ENCODE results near the gene HYLS1.
A peak's percentile ranks its signal among the peaks of the same experiment; 100 is the strongest.
"Not testable (repeated sequence)": the region's sequence is repeated elsewhere in the genome, so short reads cannot be mapped to it uniquely, and the experiment has no call there.

The HYLS1 gene, protein sequence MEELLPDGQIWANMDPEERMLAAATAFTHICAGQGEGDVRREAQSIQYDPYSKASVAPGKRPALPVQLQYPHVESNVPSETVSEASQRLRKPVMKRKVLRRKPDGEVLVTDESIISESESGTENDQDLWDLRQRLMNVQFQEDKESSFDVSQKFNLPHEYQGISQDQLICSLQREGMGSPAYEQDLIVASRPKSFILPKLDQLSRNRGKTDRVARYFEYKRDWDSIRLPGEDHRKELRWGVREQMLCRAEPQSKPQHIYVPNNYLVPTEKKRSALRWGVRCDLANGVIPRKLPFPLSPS

DNA sequence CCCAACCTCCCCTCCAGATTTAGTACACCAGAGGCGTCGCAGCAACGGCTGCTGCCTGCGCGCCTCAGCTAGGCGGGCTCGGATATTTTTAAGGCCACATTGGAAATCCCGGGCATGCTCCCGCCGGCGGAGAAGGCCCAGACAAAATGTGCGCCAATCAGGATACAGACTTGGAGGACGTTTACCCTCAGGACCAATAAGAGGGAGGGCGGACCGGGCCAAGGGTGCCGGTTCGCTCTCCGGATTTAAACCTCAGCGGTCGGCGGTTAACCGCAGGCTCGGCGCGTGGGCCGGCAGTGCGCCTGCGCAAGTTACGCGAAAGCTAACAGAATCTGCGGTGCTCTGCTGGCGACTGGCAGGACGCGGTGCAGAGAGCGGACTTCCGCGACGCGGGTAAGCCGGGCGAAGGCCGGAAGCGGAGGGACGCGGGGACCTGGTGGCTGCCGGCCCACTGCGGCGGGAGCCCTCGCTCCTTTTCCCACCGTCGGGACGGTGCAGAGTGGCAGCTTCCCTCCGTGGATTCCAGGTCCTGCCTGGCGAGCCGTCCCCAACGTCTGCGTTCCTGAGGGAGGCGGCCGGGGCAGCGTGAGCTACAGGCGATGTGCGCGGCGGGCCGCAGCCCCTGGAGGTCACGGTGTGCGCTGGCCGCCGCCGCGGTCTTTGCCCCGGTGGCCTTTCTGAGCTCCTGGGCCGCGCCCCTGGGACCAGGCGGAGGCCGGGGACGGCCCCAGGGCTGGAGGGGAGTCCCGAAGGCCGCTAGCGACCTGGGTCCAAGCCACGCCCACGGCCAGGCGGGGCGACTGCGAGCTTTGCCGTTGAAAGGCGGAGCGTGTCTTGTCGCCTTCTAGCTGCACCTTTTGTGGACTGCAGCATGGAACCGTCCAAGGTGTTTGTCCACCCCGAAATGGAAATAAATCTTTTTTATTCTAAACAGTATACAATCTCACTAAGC, at the start of gene HYLS1:
Gene HYLS1, plus strand, starts transcription at position 296 of the 952 bp plus-strand sequence. CDS start 11,701 bp downstream, outside the sequence.
- peak; percentile 95 for DNase-seq

DNA sequence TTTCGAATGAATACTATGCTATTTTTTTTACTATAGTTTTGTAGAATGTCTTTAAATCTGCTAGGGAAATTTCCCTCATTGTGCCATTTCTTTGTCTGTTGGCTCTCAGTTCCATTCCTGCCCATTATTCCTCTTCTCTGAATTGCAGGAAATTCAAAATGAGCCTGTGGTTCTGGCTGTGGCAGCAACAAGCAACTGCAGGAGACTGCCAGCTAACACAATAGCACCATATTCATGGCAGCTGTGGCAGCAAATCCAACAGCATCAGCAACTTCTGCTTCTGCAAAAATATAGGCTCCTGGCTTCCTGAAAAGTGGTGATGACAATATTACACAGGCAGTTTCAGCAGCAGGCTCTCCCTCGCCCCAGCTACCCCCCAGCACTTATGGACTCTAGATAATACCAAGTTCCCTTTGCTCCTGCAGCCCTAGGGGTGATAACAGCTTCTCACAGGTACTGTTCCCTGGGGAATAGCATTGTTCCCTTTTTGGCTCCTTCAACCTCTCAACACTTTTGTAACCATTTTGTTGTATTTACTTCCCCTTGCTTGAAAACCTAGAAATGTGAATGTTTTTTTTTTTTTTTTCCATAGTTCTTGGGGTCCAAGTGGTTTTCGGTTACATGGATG, 45.0 kb upstream of the HYLS1 start:
- no peak for DNase-seq

DNA sequence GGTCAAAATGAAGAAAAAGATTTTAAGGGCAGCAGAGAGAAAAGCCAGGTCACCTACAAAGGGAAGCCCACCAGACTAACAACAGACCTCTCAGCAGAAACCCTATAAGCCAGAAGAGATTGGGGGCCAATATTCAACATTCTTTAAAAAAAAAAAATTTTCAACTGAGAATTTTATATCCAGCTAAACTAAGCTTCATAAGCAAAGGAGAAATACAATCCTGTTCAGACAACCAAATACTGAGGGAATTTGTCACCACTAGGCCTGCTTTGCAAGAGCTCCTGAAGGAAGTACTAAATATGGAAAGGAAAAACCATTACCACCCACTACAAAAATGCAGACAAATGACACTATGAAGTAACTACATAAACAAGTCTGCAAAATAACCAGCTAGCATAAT, 41.3 kb upstream of the HYLS1 start:
- no peak for DNase-seq

DNA sequence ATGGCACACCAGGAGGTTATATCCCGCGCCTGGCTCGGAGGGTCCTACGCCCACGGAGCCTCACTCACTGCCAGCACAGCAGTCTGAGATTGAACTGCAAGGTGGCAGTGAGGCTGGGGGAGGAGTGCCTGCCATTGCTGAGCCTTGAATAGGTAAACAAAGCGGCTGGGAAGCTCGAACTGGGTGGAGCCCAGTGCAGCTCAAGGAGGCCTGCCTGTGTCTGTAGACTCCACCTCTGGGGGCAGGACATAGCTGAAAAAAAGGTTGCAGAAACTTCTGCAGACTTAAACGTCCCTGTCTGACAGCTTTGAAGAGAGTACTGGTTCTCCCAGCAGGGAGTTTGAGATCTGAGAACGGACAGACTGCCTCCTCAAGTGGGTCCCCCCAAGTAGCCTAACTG, 29.8 kb upstream of the HYLS1 start:
- DNase-seq, result not testable (repeated sequence)

DNA sequence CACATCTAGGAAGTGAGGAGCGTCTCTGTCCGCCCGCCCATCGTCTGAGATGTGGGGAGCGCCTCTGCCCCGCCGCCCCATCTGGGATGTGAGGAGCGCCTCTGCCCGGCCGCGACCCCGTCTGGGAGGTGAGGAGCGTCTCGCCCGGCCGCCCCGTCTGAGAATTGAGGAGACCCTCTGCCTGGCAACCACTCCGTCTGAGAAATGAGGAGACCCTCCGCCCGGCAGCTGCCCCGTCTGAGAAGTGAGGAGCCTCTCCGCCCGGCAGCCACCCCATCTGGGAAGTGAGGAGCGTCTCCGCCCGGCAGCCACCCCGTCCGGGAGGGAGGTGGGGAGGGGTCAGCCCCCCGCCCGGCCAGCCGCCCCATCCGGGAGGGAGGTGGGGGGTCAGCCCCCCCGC, 24.7 kb upstream of the HYLS1 start:
- DNase-seq, result not testable (repeated sequence)

DNA sequence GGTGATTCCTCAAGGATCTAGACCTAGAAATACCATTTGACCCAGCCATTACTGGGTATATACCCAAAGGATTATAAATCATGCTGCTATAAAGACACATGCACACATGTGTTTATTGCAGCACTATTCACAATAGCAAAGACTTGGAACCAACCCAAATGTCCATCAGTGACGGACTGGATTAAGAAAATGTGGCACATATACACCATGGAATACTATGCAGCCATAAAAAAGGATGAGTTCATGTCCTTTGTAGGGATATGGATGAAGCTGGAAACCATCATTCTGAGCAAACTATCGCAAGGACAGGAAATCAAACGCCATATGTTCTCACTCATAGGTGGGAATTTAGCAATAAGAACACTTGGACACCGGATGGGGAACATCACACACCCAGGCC, 22.1 kb upstream of the HYLS1 start:
- not testable (repeated sequence) for DNase-seq

DNA sequence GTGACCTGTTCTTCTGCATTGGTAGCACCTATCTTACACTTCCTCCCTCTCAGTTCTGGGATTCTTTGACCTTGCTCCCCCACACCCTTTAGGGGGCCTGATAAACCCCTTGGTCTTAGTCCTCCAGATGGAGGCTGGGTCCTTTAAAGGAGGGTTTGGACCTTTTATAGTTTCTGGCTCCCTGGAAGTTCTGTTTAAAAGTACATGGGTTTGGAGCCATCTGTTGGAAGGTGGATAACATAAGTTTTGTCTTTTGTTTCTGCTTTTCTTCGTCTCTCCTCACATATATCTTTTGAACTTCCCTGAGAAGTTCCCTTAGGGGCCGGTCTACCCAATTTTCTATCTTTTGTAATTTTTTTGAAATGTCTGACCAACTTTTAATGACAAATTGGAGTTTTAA, 17.9 kb upstream of the HYLS1 start:
- DNase-seq, result no peak

DNA sequence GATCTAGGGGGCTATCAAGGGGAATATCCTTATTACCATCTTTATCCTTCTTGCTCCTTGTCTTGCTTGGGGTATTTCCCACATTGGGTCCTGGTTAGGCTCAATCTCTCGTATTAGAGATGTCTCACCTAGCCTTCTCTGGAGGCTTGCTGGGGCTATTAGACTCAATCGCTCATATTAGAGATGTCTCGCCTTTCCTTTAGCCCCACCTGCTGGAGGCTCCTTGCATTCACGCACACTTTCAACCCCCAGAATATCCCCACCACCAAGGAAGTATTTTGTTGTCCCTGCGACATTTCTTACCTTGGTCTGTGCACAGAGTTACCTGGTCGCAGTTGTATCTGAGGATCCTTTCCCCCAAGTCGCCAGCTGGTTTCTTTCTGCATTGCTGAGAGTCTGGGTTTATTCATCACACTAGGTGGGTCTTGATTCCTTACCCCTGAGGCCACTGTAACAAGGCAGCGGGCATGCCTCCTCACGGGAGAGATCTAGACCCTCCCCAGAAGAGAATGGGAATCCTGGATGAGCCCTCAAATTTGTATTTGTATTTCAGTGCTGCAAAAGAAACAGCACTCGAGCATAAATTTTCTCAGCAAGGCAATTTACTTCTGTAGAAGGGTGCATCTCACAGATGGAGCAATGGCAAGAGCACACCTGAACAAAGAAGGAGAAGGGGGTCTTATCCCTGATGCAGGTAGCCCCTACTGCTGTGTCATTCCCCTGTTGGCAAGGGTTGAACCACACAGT, 15.9 kb upstream of the HYLS1 start:
- DNase-seq, result no peak

DNA sequence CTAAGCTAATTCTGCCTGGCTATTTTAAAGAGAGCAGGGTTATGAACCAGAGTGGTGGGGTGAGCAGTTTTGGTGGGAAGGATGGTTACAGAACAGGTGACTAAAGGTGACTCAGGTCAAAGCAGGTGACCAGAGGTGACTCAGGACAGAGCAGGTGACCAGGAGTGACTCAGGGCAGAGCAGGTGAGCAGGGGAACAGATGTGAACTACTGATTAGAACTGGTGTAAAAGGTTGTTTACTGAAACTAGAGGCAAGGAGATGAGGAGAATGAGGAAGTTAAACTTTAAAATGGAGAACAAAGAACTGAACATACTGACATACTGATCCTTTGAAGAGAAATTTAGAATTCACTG, 15.4 kb upstream of the HYLS1 start:
- no peak for DNase-seq

DNA sequence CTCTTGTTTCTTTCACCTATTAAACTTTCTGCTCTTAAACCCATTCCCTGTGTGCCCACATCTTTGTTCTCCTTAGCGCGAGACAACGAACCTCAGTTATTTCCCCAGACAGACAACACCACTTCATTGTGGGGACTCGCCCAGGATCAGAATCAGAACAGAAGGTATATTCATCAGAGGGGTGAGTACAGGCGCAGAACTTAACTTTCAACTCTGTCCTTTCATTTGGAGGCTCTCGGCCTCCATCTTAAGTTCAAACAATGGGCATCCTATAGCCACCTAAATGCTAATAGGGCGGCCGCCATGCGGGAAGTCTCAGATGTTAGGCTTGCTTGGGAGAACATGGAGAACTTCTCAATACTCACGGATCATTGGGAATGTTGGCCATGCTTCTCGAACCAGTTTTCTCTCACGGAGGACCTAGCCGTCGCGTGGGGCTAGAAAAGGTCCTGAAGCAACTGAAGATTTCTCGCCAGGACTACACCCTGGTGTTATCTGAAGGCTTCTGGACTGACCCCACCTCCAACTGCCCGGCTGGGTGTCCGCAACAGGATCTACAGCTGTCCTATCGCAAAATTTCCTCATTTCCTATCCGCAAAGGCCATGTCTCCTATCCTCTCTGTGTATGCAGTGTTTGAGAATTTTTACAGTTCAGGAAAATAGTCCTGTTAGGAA, 13.4 kb upstream of the HYLS1 start:
- DNase-seq, result no peak

DNA sequence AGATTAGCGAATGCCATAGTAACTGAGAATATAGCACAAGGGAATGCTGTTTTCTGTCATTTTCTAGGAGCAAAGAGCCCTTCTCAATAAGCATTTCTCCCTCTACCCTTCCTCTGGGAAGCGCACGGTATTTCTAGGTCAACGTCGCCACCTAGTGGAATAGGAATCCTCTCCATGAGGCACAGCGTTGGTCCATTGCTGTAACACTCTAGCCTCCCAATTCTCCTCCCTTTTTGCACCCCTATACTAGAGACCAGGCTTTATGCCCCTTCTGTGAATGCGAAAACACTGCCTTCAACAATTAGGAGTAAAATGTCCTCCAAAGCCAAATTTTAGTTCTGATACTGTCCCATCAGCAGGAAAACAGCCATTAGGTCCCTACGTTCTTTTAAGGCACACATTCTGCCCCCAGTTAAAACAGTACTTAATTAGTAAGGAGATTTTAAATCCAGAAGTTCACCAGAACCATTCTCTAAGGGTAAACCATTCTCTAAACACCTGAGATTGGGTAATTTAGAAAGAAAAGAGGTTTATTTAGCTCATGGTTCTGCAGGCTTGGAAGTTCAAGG, 12.8 kb upstream of the HYLS1 start:
- DNase-seq, result peak; percentile 16

DNA sequence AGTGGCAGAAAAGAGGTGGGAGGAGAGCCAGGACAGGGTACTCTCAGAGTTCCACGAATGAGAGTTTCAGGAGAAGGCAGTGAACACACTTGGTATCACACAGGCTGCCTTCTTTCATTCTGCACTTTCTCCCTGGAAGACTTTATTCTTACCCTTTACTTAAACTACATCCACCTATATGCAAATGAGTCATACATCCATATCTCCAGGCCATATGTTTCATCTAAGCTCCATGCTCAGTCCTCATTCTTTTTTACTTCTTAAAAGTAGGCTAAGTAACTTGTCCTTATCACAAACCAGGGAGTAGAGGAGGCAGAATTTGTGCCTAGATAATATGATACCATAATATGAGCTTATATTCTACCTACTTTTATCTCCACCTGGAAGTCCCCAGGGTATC, 6.2 kb upstream of the HYLS1 start:
- no peak for DNase-seq

DNA sequence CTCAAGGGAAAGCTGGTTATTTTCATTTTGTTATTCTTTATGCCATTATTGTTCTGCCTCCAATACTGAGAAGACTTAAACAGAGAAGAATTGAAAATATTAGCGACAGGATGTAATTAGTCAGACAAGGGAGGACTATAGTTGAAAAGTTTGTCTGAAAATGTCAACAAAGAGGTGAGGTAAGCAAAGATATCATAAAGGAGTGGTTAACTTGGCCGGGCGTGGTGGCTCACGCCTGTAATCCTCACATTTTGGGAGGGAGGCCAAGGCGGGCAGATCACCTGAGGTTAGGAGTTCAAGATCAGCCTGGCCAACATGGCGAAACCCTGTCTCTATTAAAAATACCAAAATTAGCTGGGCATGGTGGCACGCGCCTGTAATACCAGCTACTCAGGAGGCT, 4.1 kb upstream of the HYLS1 start:
- no peak for DNase-seq

DNA sequence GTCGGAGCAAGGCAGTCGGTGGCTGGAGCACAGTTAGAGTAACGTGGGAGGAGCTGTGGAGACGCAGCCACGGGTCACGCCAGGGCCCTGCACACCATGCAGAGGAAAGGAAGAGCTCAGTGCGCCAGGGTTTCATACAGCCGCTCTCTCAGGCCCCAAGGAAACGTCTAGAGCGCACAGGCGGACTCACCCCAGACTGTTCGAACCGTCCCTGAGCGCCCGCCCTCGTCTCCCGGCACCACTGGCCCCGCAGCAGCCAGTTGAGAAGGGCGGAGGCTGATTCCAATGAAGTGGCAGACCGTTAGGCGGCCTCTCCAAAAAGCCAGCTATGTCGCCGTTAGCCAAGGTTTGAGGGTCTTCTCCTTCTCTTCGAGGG, 483 bp upstream of the HYLS1 start:
- DNase-seq, result no peak

DNA sequence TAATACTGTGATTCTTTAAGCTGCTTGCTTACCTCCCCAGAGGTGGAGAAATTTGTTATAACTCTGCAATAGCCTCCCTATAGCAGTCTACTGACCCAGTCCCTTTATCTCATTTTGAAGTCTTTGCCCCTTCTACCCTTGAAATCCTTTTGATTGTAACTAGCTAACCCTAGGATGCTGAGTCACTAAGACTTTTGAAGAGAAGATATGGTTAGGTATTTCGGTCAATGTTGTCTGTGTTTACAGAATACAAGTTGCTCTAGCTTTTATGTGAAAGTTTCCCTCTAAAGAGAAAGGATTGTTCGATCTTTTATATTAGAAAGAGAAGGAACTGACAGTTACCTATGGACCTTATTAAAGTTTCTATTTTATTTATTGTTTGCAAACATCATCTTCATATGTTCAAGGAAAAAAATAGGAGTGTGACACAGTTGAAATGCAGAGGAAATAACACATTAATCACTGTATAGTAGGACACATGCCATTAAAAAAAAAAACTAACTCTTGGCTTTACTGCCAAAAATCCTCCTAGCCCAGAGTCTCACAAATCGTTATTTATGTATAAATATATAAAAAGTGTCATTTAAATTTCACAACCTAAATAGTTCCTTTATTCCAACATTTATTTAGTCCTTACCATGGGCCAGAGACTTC, 3.1 kb downstream of the HYLS1 start:
- no peak for DNase-seq

DNA sequence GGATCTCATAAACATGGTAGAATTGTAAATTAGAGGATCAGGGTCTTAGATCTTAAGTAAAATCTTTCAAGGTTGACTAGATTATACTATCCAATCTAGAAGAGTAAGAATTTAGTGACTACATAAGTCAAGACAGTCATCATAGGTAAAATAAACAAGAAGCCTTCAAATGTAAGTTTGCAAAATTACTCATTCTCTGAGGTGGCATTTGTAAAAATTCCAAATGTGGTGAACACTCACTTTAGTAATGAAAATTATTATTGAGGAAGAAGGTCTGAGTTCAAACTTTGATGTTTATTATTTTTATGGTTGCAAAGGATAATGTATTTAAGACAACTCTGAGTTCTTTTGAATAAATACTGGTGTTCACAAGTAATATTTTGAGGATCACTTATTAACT, 4.6 kb downstream of the HYLS1 start:
- DNase-seq, result no peak

DNA sequence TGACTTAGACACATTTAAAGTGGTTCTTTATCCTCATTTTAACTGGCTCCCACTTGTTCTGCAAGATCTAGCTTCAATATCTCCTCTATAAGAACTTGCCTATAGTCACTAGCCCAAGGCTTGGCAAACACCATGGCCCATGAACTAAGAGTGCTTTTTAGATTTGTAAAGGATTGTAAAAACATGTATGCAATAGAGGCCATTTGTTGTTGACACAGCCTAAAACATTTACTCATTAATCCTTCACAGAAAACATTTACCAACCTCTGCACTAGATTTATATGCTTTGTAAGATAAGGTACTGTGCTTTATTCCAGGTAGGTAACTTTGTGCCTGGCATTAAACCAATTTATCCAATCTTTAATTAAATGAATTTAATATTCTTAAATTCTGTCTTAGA, 5.5 kb downstream of the HYLS1 start:
- no peak for DNase-seq

DNA sequence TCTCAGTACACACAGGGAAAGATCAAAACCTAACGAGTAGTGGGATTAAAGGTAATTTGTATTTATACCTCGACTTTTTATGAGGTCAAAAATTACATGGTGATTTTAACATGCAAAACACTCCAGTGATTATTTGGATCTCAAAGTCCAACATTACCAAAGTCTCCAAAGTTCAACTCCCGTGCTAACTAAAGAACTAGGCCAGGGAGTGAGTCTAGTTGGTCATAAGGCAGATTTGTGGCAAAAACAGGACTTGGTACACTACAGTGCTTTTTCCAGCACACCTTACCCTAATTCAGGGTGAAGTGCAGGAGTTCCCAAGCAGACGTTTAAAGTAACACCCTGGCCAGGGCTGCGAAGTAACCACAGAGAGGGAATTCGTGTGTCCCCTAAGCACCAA, 14.4 kb downstream of the HYLS1 start:
- DNase-seq, result no peak

DNA sequence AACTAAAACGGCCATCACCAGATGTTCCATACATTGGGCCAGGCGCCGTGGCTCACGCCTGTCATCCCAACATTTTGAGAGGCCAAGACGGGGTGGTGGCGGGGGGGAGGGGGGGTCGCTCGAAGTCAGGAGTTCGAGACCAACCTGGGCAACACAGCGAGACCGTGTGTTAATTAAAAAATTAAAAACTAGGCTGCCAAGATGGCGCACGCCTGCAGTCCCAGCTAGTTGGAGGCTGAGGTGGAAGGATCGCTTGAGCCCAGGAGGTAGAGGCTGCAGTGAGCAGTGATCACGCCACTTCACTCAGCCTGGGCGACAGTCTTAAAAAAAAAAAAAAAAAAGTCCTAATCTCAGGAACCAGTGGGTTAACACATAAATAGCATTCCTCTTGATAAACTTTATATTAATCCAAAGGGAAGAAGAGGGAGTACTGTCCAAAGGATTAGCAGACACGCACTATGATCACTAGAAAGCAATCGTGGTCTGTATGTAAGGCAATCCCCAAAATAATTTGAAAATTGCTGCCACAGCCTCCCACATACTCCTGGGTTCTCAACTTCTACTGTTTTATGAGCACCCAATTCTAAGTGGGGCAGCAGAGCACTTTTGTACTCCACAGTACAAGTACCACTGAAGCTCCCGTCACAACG, 14.9 kb downstream of the HYLS1 start:
- DNase-seq, result no peak

DNA sequence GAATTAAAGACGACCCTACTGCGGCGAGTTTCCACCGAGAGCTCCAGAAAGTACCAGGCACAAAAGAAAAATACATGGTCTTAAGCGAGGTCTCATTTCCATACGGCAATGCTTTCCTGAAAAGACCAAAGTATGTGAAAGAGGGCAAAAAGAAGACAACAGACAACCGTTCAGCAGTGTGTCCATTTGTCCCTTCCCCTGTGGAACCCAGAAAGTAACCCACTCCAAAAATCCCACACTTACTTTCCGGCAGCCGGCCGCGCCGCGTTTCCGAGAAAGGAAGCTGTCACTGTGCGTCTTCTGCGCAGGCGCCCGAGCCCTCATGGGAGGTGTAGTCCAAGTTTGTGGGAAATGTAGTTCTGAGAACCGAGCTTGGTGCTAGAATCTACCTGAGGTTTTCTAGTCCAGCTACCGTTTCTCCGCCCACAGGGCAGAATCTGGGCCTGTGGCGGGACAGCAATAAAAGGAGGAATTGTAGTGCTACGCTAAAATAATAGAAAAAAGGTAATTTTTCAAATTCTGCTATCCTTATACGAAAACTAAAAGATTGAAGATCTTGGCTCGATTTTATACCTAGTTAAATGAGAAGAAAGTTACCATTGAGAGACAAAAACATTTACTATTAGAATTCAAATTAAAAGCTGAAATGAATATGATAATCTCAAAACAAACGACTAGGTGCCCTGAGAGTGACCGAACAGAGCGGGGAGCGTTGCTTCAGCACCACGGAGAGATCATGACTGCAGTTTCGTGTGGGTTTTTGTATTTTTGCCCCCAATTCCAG, 15.7 kb downstream of the HYLS1 start, which contains the start of gene PUS3:
Gene PUS3, minus strand, starts transcription at position 280 of the 784 bp plus-strand sequence. CDS start 6,922 bp downstream, outside the sequence.
- peak; percentile 87 for DNase-seq

All from CD4-positive, alpha-beta T cell treated with Interferon gamma for 1 hour (primary cell).